SH-SY5Y (cell line): ENCODE measurements around the gene SPTSSA.

Experiments
- GATA2 ChIP-seq: IDR thresholded peaks from 2 replicates; pipeline ENCODE4 v1.6.1; 2011; ENCODE audit warnings: mild to moderate bottlenecking, low read depth, low read length
- GATA3 ChIP-seq: IDR thresholded peaks from 2 replicates; pipeline ENCODE4 v1.6.1; 2011; ENCODE audit warnings: low read depth, mild to moderate bottlenecking, low read length, moderate library complexity

DNA sequence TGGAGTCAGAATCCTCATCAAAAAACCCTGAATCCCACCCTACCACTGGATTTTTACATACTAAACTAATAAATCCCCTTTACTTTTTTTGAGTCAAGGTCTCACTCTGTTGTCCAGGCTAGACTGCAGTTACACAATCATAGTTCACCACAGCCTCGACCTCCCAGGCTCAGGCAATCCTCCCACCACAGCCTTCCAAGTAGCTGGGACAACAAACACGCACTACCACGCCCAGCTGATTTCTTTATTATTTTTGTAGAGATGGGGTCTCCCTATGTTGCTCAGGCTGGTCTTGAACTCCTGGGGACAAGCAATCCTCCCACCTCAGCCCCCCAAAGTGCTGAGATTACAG lies 24.3 kb downstream of the SPTSSA start:
- TF ChIP-seq GATA3 (no peak), GATA2 (no peak)
